Skin epidermis (tissue), 12 donors: ENCODE measurements around the gene RUVBL2.

Experiments
- H3K27ac ChIP-seq, 21 experiments: fragments of 200-600 bp; sonication (generic) in 11 of 21; one replicate each; pipeline ENCODE4 v1.5.0; 2020; ENCODE audit warnings: mild to moderate bottlenecking in 3 of 21, inconsistent platforms in 2 of 21, moderate library complexity in 2 of 21
- H3K4me3 ChIP-seq, 7 experiments: fragments of 200-600 bp; sonication (generic) in 2 of 7; one replicate each; pipeline ENCODE4 v1.5.0; 2020; ENCODE audit warnings: inconsistent platforms in 2 of 7, mild to moderate bottlenecking in 2 of 7, moderate library complexity in 1 of 7

RUVBL2 gene

DNA sequence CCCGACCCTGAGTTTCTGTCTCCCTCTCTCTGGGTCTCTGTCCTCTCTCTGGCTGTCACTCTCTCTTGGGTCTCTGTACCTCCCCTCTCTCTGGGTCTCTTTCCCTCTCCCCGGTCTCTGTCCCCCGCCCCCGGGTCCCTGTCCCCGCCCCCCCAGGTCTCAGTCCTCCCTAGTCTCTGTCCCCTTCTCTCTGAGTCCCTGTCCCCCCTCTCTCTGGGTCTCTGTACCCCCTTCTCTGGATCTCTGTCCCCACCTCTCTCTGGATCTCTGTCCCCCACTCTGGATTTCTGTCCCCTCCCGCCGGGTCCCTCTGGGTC lies 30.9 kb upstream of the RUVBL2 start:
- Histone ChIP-seq H3K27ac (peak overlapping the region in 20 of 21 experiments; percentile 32 to 95 (median 88)), H3K4me3 (no peak overlapping the region)

DNA sequence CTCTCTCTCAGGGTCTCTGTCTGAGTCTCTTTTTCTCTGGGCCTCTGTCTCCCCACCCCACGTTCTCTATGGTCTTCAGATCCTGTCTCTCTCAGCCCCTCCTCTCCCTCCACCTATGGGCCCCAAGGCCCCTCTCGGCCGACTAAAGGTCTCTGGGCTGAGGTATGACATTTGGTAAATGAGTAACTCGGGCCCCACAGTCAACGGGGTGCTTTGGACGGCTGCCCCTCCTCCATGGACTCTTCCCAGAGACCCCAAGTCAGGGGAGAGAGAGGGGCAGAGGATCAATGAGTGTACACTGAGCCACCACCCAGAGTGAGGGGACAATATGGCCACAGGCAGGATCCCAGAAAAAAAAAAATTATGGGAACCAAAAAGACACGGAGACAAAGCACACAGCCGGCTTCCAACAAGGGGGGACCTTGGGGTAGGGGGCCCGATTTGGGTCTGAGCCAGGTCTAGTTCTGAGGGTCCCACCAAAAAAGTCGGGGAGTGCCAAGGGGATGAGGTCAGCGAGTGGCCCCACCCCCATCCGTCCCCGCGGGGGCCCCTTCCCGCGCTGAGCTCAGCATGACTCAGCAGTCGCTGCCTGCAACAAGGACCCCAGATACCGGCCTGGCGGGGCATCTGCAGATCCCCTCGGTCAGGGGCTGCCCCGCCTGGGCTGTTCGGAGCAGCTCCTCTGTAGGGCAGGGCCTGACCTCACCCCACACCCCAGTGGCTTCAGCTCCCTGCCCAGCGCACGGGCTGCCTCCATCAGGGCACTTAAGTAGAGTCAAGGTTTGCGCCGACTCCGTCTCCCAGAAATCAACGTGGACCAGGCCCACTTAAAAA lies 30.1 kb upstream of the RUVBL2 start:
- peak overlapping the region in 6 of 7 experiments; percentile 3 to 78 (median 40) for H3K4me3 ChIP-seq
- H3K27ac ChIP-seq, result peak overlapping the region in 20 of 21 experiments; percentile 73 to 95 (median 88)

DNA sequence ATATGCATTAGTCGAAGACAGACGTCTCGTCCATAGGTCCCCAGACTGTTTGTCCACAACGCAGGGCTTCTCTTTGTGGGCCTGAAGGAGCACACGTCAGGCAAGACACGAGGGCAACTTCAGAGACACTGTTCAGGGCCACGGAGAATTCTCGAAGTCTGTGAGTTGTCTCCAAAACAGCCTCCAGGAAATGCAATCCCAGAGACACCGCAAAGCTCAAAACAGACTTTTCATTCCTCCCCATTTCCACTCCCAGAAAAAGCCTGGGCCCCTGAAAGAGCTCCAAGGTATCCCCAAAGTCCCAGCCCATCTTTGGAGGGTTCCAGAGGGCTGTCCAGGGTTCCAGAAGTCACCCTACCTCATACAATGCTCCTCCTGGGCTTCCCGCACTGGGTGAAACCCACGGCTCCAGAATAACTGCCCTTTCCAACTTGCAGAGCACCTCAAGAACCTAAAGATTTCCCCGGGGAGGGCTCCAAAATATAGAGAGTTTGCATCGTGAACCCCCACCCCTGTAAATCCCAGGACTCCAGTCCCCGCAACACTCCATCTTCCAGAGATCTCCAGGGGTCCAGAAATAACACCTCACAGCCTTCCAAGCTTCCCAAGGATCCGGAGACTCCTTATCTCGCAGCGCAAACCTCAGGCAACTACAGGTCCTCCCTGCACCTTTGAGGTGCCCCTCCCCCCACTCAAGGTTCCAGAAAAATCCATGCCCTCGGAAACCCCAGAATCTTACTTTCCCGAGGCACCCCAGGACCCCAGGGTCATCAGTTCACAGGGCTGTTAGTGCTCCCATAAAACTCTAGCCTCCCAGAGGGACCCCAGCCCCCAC lies 29.3 kb upstream of the RUVBL2 start:
- peak overlapping the region; percentile 64 to 86 (median 73) for H3K4me3 ChIP-seq
- peak overlapping the region; percentile 37 to 95 (median 88) for H3K27ac ChIP-seq

DNA sequence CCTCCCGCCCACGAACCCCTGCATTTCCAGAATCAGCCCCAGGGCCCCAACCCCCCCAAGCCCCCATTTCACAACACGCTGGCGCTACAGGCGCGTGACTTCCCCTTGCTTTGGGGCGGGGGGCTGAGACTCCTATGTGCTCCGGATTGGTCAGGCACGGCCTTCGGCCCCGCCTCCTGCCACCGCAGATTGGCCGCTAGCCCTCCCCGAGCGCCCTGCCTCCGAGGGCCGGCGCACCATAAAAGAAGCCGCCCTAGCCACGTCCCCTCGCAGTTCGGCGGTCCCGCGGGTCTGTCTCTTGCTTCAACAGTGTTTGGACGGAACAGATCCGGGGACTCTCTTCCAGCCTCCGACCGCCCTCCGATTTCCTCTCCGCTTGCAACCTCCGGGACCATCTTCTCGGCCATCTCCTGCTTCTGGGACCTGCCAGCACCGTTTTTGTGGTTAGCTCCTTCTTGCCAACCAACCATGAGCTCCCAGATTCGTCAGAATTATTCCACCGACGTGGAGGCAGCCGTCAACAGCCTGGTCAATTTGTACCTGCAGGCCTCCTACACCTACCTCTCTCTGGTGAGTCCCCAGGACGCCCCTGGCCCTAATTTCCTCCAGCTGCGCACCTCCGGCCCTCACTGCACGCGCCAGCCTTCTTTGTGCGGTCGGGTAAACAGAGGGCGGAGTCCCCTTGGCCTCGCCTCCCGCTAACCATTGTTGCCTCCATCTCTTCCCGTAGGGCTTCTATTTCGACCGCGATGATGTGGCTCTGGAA lies 28.5 kb upstream of the RUVBL2 start, which contains the start of gene FTL:
TSS of gene FTL (plus strand) at position 270 of the 766 bp plus-strand sequence. CDS start at position 469, 199 bp downstream.
- Histone ChIP-seq H3K27ac (peak within 1 kb of the TSS; percentile 43 to 95 (median 88)), H3K4me3 (peak within 1 kb of the TSS; percentile 64 to 86 (median 73))

DNA sequence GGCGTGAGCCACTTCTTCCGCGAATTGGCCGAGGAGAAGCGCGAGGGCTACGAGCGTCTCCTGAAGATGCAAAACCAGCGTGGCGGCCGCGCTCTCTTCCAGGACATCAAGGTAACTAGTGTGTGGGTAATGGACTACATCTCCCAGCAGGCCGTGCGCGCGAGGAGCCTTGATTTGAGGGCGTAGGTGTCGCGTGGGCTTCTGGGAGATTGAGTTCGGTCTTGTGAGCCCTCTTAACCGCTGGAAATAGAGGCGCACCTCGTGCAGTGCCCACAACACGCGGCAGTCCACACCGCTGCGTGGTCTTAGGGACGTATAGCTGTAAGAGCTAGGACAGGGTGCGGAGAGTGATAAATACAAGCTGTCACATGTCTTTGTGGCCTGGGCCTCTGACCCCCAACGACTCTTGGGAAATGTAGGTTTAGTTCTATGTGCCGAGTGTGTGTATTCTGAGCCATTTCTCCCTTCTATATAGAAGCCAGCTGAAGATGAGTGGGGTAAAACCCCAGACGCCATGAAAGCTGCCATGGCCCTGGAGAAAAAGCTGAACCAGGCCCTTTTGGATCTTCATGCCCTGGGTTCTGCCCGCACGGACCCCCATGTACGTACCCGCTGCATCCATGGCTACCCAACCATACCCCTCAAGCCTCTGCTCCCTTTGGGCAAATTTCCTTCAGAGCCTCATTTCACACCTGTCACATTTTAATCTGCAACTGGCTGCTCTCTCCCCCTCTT lies 27.7 kb upstream of the RUVBL2 start:
- peak overlapping the region; percentile 43 to 95 (median 87) for H3K27ac ChIP-seq

DNA sequence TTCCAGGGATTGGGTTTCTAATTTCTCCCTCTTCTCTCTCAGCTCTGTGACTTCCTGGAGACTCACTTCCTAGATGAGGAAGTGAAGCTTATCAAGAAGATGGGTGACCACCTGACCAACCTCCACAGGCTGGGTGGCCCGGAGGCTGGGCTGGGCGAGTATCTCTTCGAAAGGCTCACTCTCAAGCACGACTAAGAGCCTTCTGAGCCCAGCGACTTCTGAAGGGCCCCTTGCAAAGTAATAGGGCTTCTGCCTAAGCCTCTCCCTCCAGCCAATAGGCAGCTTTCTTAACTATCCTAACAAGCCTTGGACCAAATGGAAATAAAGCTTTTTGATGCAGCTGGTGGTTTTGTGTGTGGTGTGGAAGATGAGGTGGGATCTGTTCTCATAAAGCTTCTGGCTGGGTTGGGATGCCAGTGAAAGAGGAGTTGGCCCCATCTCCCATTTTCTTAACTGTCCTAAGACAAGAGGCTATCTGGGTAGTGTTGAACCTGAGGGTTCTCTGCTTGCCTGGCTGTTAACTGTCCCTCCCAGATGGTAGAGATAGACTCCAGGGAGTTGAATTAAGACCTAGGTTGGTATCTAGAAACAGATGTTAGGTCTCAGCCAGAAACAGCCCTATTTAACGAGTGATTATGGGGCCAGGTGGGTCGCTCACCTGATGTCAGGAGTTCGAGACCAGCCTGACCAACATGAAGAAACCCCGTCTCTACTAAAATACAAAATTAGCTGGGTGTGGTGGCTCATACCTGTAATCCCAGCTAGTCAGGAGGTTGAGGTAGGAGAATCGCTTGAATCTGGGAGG lies 26.9 kb upstream of the RUVBL2 start:
- peak overlapping the region in 20 of 21 experiments; percentile 29 to 95 (median 88) for H3K27ac ChIP-seq
- H3K4me3 ChIP-seq, result peak overlapping the region; percentile 64 to 86 (median 73)

More for the DNA sequence above, 27.7 kb upstream of the RUVBL2 start:
- H3K4me3 ChIP-seq, result peak overlapping the region; percentile 64 to 86 (median 73)

DNA sequence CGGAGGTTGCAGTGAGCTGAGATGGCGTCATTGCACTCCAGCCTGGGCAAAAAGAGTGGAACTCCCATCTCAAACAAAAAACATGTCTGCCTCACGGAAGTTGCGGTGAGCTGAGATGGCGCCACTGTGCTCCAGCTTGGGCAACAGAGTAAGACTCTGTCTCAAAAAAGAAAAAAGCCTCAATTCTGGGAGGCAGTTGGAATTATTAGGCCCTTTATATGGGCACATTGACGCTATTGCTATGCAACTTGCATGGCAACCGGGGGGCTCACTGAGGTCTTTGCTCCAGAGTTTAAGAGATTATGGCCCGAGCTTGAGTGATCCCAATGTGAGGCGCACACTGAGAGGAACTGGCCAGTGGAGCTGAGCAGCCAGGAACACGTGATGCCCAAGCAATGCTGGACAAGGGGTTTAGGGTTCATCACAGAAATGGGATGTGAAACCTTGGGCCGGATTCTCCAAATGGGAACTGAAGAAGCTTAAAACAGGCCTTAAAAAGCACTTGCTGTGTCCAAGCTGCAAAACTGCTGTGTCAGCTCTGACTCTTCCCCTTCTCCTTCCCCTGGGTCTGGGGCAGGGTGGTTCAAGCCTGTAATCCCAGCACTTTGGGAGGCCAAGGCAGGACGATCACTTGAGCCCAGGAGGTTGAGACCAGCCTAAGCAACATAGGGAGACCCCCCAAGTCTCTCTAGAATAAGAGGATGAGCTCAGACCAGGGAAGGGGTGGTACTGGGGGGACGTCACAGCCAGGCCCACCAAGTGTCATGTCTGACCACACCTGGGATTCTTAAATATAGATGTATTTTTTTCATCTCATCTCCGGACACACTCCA lies 26.1 kb upstream of the RUVBL2 start:
- H3K4me3 ChIP-seq, result peak overlapping the region in 6 of 7 experiments; percentile 64 to 78 (median 71)
- H3K27ac ChIP-seq, result peak overlapping the region in 11 of 21 experiments; percentile 6 to 95 (median 90)

DNA sequence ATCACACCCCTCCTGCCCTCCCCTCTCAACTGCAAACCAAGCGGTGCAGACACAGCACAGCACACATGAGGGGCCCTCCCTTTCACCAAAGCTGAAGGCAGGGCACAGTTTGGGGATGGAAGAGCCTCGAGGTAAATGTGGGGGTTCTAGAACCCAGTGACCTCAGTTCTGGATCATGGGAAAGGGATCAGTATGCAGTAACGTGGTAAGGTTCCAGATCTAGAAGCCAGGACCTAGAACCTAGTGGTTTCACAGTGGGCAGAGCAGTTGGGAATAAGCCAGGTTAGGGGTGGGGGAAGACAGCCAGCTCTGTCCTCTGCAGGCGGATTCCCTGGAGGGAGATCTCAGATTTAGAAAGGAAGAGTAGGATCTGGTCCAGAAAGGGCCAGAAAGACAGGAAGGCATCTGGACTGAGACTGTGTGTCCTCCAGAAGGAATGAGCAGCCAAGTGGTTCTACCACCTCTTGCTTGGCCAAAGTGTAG lies 25.5 kb upstream of the RUVBL2 start:
- Histone ChIP-seq H3K4me3 (no peak overlapping the region), H3K27ac (peak overlapping the region in 7 of 21 experiments; percentile 28 to 94 (median 51))

DNA sequence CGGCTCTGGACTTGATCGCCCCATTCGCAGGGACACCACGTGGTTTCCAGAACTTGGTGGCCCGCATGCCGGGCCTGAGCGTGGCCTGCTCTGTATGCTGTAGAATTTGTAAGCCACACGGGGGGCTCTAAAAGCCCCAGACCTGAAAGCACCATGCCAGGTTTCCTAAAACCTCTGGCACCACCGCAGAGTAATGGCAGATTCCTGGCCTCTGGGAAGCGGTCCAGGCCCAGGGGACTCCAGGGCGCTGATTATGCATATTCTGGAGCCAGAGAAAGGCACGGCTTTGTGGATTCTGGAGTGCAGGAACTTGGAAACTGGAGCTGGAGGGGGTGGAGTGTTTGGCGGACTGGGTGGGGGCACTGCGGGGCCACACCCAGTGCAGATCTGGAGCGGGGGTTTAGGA lies 24.9 kb upstream of the RUVBL2 start:
- peak overlapping the region in 5 of 21 experiments; percentile 16 to 93 (median 28) for H3K27ac ChIP-seq
- H3K4me3 ChIP-seq, result no peak overlapping the region

DNA sequence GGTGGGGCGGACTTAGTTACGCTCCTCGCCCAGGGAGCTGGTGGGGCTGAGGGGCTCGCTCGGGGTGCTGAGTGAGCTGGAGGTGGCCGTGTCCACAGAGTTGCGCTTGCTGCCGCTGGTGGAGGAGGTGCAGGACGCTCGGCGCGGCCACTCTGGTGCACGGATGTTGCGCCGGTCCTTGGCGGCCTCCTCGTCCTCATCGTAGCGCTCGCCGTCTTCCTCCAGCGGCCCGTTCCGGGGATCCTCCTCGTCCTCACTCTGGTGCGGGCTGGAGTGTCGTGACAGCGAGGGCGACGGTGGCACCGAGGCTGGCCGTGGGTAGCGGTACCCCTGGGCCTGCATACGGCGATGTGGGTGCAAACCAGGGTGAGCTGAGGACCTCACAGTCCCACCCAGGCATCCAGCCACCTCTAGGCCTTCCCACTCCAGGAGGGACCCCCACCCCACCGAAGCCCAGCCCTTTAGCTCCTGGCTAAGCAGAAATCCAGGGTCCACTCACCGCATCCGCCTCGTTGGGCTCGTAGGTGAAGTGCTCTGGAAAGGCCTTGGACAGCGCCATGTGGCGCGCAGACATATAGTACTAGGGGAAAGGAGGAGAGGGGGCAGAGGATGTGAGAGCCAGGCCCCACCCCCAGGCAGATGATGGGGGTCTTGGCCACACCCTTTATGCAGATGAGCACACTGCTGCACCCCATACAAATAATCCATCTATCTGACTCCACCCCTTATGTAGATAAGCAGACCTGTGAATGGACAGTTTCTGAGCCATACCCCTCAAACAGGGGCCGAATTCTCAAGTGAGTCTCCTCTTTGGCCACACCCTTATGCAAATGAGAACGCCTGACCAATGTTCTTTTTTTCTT lies 24.2 kb upstream of the RUVBL2 start:
- H3K4me3 ChIP-seq, result no peak overlapping the region
- H3K27ac ChIP-seq, result peak overlapping the region in 1 of 21 experiments; percentile 51

DNA sequence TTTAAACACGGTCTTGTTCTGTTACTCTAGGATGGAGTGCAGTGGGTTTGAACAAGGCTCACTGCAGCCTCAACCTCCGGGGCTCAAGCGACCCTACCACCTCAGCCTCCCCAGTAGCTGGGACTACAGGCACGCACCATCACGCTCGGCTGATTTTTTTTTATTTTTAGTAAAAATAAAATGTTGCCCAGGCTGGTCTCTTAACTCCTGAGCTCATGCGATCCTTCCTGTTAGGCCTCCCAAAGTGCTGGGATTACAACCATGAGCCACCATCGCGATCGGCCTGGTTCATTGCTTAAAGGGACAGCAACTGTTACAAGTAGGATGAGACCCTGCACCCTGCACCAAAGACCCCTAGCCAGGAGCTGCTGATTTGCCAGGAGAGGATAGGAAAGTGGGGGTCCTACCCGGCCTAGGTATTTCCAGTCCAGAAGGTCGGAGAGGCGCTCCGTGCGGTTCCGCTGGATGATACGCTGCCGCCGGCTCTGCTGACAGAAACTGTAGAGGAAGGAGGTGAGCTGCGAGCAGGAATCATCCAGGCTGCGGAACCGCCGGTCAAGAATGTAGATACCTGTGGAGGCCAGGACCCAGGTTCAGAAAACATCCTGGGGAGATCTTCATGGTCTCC lies 23.4 kb upstream of the RUVBL2 start:
- H3K27ac ChIP-seq, result peak overlapping the region in 1 of 21 experiments; percentile 21
- no peak overlapping the region for H3K4me3 ChIP-seq

DNA sequence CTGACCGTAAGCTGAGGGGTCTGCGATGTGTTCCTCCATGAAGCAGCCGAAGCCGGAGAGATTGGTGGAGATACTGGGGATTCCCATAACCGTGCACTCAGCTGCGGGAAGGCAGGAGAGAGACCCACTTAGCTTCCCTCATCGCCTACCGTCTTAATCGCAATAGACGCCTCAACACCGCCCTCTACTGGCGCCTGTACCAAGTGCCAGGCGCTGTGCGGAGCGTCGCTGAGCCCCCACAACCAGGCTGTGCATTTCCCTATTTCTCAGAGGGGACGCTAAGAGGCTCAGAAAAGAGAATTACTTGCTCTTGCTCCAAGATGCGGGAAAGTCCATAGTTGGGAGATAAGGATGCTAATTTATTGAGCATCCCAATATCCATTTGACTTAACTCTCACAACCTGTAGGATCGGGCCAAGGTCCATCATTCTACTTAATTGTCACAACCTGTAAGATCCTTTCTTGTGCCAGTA lies 22.7 kb upstream of the RUVBL2 start:
- Histone ChIP-seq H3K4me3 (no peak overlapping the region), H3K27ac (peak overlapping the region in 1 of 21 experiments; percentile 21)

DNA sequence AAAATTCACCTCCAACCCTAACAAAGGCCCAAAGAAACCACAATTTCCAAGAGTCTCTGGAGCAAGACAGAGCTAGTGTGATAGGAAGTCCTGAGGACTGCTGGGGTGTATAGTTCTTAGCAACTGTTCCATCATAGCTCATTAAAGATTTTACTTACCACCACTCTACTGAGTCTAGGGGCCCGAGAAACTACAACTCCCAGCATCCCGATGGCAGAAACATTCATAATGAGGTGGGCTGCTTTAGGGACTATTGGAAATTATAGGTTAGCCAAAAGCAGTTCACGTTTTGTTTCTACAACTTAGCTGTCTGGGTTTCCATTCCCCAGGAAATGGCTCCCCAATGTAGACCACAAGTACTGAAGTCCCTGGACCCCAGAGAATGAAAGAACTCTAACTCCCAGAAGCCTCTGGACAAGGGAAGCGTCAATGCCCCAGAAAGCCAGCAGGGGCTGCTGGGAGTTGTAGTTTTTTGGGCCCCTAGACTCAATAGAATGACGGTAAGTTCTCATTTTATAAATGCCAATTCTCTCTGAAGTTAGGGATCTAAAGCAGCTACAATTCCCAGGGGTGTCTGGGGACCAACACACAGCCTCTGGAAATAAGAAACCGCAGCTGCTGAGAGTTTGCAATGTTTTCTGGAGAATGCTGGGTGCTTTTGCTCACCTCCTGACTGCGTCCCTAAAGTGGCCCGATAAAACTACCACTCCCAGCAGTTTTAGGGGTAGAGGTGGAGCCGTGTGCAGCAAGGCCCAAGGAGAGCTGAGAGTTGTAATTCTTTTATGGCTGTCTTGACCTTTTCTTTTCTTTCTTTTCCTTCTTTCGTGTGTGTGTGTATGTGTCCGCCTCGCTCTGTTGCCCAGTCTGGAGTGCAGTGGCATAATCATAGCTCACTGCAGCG lies 17.5 kb upstream of the RUVBL2 start:
- Histone ChIP-seq H3K27ac (peak overlapping the region in 1 of 21 experiments; percentile 27), H3K4me3 (no peak overlapping the region)

DNA sequence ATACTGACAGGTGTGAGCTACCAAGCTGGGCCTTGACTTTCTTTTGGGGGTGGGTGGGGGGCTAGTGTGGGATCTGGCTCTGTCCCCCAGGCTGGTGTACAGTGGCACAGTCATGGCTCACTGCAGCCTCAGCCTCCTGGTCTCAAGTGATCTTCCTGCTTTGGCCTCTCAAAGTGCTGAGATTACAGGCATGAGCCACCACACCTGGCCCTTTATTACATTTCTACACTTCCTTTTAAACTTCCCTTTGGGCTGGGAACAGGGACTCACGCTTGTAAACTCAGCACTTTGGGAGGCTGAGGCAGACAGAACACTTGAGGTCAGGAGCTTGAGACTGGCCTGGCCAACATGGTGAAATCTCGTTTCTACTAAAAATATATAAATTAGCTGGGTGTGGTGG lies 16.6 kb upstream of the RUVBL2 start:
- Histone ChIP-seq H3K4me3 (no peak overlapping the region), H3K27ac (peak overlapping the region in 3 of 21 experiments; percentile 10 to 42 (median 27))

DNA sequence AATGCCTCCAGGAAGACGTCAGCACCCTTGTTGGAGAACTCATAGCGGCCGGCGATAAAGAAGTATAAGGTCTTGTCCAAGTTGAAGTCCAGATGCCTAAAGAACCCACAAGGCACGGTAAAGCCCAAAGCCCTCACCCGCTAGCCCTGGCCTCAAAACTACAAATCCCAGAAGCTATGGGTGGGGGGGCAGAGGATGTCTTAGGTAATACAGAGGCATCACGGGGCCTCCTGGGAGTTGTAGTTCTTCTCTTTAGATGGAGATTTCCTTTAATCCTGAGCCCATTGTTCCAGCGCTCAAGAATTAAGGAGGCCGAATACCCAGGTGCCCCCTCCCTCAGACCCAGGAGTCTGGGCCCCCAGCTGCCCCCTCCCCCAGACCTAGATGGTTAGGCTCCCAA lies 11.4 kb upstream of the RUVBL2 start:
- Histone ChIP-seq H3K27ac (no peak overlapping the region), H3K4me3 (no peak overlapping the region)
